ENCODE data around the gene DIAPH3.

DNA sequence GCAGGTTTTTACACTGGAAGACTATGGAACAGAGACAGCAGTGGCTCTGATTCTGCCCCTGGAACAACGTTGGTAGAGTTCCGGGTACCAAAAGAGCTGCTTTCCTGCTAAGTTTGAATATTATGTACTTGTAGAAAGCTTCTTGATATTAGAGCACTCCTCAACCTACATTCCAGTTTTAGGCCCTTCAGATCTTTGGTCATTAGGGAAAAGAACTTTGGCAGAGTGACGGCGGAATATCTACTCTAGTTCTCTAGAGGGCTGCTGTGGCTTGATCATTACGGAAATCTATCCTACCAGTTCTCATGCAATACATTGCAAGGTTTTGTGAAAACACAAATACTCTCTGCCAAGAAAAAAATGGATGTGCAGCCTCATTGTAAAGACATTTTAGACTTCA, 415.7 kb downstream of the DIAPH3 start:
- TF ChIP-seq, protein P1, sequence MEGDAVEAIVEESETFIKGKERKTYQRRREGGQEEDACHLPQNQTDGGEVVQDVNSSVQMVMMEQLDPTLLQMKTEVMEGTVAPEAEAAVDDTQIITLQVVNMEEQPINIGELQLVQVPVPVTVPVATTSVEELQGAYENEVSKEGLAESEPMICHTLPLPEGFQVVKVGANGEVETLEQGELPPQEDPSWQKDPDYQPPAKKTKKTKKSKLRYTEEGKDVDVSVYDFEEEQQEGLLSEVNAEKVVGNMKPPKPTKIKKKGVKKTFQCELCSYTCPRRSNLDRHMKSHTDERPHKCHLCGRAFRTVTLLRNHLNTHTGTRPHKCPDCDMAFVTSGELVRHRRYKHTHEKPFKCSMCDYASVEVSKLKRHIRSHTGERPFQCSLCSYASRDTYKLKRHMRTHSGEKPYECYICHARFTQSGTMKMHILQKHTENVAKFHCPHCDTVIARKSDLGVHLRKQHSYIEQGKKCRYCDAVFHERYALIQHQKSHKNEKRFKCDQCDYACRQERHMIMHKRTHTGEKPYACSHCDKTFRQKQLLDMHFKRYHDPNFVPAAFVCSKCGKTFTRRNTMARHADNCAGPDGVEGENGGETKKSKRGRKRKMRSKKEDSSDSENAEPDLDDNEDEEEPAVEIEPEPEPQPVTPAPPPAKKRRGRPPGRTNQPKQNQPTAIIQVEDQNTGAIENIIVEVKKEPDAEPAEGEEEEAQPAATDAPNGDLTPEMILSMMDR (IDR thresholded peaks at IDR 0.05; ENCODE audit: low read depth, low read length), result no peak
- TF ChIP-seq EZH2phosphoT487 (IDR thresholded peaks at IDR 0.05; ENCODE audit: low read depth), result no peak

Data from OCI-LY3 (cell line).